Right lung (tissue), 10 donors: Measurements from ENCODE around the gene ACTA2. TPM values are rescaled to one million over a fixed set of nuclear protein-coding genes. Genes with fewer than 3 reads are reported as not detected.

Source experiments
- DNase-seq, 2 donors: peaks; one replicate each; pipeline ENCODE4 v3.0.0-alpha.2; 2013
- long read RNA-seq, 8 donors: transcript quantifications; one replicate each; lab custom pipeline, GENCODE V29; 2026
- polyA plus RNA-seq, 5 donors: library from polyadenylated mRNA; unstranded; fragments of 120-200 nt; gene quantifications; one replicate each; pipeline versions ENCODE4 v1.2.1 to v1.2.3, GENCODE V29; 2013; ENCODE audit warnings: inconsistent platforms in 1 of 5, low replicate concordance in 1 of 5; ENCODE audit not compliant: insufficient read length in 5 of 5, insufficient read depth in 1 of 5

Gene ACTA2
- polyA plus RNA-seq, result 100 to 1,000 TPM; 392 to 763 (median 536) TPM
- long read RNA-seq, donor 1, transcript ACTA2-201 (9 exons, 1,349 nt), result major isoform, 135 of 469 reads
- long read RNA-seq, donor 1, transcript ACTA2-206 (3 exons, 762 nt), result minor isoform, 11 of 469 reads
- long read RNA-seq, donor 1, partial matches to known transcripts, result 311 of 469 reads
- long read RNA-seq, donor 1, other reads (novel, unspliced or antisense), result 8 of 469 reads
- long read RNA-seq, donor 2, transcript ACTA2-201 (9 exons, 1,349 nt), result major isoform, 156 of 311 reads
- long read RNA-seq, donor 2, partial matches to known transcripts, result 143 of 311 reads
- long read RNA-seq, donor 2, other reads (novel, unspliced or antisense), result 7 of 311 reads
- long read RNA-seq, donor 3, transcript ACTA2-201 (9 exons, 1,349 nt), result major isoform, 152 of 444 reads
- long read RNA-seq, donor 3, transcript ACTA2-206 (3 exons, 762 nt), result minor isoform, 10 of 444 reads
- long read RNA-seq, donor 3, partial matches to known transcripts, result 277 of 444 reads
- long read RNA-seq, donor 3, other reads (novel, unspliced or antisense), result 0 of 444 reads
- long read RNA-seq, donor 4, transcript ACTA2-206 (3 exons, 762 nt), result minor isoform, 8 of 153 reads
- long read RNA-seq, donor 4, transcript ACTA2-201 (9 exons, 1,349 nt), result major isoform, 49 of 153 reads
- long read RNA-seq, donor 4, partial matches to known transcripts, result 92 of 153 reads
- long read RNA-seq, donor 4, other reads (novel, unspliced or antisense), result 0 of 153 reads
- long read RNA-seq, donor 5, transcript ACTA2-204 (6 exons, 884 nt), result minor isoform, 6 of 254 reads
- long read RNA-seq, donor 5, transcript ACTA2-201 (9 exons, 1,349 nt), result major isoform, 88 of 254 reads
- long read RNA-seq, donor 5, partial matches to known transcripts, result 154 of 254 reads
- long read RNA-seq, donor 5, other reads (novel, unspliced or antisense), result 0 of 254 reads
- long read RNA-seq, donor 6, transcript ACTA2-204 (6 exons, 884 nt), result minor isoform, 10 of 539 reads
- long read RNA-seq, donor 6, transcript ACTA2-201 (9 exons, 1,349 nt), result major isoform, 224 of 539 reads
- long read RNA-seq, donor 6, transcript ACTA2-206 (3 exons, 762 nt), result minor isoform, 11 of 539 reads
- long read RNA-seq, donor 6, partial matches to known transcripts, result 284 of 539 reads
- long read RNA-seq, donor 6, other reads (novel, unspliced or antisense), result 8 of 539 reads
- long read RNA-seq, donor 7, transcript ACTA2-201 (9 exons, 1,349 nt), result major isoform, 176 of 347 reads
- long read RNA-seq, donor 7, partial matches to known transcripts, result 155 of 347 reads
- long read RNA-seq, donor 7, other reads (novel, unspliced or antisense), result 6 of 347 reads
- long read RNA-seq, donor 8, transcript ACTA2-206 (3 exons, 762 nt), result minor isoform, 7 of 117 reads
- long read RNA-seq, donor 8, transcript ACTA2-201 (9 exons, 1,349 nt), result major isoform, 43 of 117 reads
- long read RNA-seq, donor 8, partial matches to known transcripts, result 65 of 117 reads
- long read RNA-seq, donor 8, other reads (novel, unspliced or antisense), result 0 of 117 reads

DNA sequence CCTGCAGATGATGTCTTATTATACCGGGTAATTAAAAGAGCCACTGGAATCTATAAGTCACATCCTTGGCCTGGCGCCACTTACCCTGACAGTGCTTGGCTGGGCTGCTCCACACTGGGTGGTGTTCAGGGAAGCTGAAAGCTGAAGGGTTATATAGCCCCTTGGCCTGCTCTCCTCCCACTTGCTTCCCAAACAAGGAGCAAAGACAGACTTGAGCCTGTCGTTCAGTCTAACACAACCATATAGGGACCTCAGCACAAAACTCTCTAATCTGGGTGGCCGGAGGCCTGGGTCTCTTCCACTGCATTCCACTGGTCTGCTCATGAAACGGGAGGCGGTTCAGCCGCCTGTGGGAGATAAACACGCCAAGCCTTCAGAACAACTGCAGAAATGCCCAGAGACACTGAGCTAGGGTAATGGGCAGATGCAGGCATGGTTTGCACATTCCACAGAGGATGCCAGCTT is at the start of gene ACTA2:
Gene ACTA2, minus strand, starts transcription at position 127 of the 465 bp plus-strand sequence. CDS start 3,843 bp downstream, outside the sequence.
- no peak for DNase-seq

DNA sequence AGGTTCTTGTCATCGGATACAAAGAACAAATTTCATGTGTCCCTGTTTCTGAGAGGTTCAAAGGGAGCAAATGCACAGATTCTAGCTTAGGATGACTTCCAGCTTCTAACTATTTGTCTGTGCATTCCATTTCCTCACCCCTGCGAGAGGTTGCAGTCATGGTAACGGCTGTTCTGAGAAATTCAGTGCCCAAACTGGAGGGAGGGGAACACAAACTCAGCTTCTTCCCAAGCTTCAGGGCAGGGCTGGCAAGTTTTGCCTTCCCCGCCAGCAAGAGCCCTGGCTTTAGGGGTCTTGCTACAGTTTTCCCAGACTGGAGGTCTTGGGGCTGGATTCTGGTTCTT is 49.1 kb upstream of the ACTA2 start:
- DNase-seq, result peak in 1 of 2 donors; percentile 46

DNA sequence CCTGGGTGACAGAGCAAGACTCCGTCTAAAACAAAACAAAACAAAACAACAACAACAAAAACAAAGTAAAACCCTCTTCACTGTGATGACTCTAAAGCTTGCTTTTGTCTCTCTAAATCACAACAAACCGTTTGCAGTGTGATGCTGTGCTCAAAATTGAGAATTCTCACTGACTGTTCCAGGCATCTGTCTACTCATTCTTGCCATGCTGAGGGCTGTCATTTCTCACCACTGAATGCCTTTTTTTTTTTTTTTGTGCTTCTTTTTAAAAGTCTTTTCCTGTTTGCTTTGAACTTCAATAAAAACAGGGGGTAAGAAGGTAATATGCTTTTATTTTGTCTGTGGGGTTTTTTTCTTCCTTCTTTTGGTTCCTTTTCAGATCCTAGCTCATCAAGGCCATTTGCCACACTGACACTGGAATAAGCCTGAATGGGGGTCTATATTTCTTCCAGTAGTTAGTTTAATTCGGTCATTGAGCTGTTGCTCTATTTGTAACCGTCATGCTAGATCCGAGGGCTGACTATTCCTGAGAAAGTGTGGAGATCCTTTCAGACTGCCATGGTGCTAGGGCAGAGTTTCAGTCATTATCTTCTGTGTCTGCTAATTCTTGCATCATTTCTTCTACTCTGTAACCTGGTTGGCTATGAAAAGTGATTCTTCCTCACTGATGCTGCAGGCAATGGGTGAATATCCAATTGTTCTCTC is 48.6 kb upstream of the ACTA2 start:
- DNase-seq, result no peak

DNA sequence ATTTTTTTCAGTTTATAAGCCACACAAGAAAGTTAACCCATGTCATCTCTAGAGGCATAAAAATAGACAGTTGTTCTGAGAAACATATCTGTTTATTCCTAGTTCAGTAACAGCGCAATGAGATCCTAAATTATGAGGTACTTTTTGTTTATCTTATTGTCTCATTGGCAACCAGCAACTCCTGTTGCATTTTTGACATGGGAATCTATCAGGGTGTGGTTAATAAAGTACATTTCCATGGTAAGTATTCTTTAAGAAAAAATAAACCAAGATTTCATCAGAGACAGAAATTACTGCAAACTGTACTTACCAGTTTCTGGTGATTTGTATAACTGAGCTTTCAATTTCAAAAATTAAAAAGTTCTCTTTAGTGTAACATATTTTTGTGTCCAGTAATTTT is 47.1 kb upstream of the ACTA2 start:
- DNase-seq, result peak in 1 of 2 donors; percentile 39

DNA sequence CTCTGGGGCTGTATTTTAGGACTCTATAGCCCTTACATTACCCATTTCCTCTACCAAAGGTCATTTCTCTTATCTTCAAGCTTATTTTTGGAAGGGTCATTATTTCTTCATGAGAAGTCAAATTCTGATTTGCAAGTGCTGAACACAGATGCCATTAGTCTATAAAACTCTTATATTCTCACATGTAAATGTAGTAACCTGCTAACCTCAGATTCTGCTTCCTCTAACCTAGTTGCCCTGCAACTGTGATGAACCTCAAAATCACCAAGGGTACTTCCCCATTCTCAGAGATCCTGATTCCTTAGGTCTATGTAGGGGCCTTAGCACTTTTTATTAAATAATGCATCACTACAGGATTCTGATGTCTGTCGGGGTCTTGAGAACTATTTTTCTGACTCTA is 44.4 kb upstream of the ACTA2 start:
- DNase-seq, result no peak

DNA sequence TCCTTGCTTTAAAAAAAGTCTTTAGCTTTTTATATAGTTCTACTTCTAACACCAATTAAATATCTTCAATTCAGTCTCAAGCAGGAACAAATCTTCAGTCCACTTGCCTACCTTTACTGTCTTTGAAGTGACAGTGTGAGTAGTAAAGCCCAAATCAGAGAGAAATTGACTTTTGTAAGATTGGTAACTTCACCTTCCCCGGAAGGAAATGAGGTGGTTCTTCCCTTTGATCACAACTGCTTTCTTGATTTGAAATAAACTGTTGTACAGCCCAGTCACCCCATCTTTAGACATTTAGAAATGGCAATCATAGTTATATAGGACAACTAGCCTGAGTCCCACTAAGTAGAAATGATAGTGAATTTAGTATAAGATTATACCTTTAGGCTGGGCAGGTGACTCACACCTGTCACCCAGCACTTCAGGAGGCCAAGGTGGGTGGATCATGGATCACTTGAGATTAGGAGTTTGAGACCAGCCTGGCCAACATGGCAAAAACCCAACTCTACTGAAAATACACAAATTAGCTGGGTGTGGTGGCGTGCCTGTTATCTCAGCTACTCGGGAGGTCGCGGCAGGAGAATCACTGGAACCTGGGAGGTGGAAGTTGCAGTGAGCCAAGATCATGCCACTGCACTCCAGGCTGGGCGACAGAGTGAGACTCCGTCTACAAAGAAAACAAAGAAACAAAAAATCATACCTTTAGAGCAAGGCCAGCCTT is 42.7 kb upstream of the ACTA2 start:
- no peak for DNase-seq

DNA sequence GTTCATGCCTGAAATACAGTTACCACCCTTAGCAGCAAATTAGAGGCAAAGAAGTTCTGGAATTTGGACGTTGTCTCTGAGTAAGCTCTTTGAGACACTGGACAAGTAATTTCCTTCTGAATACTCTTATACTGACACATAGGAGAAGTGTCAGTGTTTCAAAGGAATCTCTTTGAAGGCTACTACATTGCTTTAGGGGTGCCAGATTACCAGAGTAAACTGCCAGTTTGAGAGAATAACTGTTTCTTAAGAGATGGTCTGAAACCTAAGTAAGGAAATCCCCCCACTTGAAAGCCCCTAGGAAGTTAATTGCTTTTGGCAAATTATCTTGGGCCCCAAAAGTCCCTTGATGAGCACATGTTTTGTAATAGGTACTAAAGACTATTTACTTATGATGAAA is 41.4 kb upstream of the ACTA2 start:
- DNase-seq, result no peak

DNA sequence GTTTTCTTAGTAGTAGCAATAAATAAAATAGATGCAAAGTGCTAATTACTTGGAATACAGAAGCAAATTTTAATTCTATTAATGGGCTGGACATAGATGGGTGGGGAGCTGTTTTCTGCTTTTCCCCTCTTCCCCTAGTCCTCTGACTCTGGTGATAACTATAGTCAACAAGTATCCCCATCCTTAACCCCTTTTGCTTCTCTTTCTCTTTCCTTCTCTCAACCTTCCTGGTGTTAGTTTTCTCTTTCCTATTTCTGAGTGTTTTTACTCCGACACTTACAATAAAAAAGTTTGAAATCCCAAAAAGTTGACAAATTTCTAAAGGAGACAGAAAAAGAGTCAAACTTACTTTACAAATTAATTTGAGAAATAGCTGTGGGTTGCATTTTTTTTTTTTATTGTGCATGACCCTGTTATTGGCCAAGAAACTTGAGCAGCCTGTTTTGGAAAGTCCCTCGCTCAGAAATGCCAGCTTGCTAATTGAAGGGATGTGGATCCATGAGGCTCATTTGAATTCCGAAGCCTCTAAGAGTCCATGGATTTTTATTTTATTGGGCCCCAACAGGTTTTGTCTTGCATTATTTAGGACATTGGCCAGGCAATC is 40.5 kb upstream of the ACTA2 start:
- no peak for DNase-seq

DNA sequence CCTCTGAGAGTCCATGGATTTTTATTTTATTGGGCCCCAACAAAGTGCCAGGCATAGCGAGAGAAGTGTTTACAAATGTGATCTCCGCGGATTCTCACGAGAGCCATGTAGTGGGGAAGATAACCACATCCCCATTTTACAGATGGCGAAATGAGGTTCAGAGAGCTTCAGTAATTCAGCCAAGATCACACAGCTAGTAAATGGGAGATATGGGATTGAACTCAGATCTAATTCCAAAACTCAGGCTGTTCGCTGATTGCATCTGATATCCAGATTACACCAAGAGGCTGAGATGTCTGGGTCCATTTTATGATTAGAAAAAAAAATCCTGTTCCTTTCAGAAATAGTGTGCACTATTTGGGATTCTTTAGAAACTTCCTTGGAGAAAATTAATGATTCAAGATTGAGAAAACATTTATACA is 39.3 kb upstream of the ACTA2 start:
- DNase-seq, result no peak

DNA sequence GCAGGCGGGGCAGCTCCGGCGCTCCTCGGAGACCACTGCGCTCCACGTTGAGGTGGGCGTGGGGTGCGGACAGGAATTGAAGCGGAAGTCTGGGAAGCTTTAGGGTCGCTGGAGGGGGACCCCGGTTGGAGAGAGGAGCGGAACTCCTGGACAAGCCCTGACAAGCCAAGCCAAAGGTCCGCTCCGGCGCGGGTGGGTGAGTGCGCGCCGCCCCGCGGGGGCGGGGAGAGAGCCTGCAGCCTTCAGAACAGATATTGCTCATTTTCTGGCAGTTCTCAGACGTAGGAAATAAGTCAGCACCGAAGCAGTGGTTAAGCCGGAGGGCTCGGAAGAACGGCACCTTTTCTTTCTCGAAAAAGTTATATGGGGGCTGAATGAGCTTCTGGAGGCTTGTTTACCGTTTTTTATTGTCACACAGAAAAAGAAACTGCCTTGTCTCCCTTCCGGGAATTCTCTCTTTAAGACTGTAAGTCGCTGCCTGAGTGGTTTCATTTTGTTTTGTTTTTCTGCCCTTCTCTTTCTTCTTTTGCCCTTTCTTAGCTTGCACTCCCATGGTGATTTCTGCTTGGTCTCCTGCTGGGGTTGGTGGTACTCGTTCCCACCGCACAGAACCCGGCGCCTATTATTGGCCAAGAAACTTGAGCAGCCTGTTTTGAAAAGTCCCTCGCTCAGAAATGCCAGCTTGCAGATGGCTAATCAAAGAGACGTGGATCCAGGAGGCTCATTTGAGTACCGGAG is 38.8 kb upstream of the ACTA2 start:
- peak; percentile 78 to 79 for DNase-seq

DNA sequence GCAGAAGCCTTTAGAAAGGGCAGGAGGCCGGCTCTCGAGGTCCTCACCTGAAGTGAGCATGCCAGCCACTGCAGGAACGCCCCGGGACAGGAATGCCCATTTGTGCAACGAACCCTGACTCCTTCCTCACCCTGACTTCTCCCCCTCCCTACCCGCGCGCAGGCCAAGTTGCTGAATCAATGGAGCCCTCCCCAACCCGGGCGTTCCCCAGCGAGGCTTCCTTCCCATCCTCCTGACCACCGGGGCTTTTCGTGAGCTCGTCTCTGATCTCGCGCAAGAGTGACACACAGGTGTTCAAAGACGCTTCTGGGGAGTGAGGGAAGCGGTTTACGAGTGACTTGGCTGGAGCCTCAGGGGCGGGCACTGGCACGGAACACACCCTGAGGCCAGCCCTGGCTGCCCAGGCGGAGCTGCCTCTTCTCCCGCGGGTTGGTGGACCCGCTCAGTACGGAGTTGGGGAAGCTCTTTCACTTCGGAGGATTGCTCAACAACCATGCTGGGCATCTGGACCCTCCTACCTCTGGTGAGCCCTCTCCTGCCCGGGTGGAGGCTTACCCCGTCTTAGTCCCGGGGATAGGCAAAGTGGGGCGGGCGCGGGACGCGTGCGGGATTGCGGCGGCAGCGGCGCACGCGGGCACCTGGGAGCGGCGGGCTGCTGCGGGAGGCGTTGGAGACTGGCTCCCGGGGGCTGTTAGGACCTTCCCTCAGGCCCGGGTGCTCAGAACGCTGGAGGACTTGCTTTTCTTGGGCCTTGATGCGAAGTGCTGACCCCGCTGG is 38.0 kb upstream of the ACTA2 start, which contains the start of gene FAS:
Gene FAS, plus strand, starts transcription at position 415 of the 777 bp plus-strand sequence. Its CDS starts 79 bp downstream, at position 494.
- DNase-seq, result peak; percentile 62 to 68

DNA sequence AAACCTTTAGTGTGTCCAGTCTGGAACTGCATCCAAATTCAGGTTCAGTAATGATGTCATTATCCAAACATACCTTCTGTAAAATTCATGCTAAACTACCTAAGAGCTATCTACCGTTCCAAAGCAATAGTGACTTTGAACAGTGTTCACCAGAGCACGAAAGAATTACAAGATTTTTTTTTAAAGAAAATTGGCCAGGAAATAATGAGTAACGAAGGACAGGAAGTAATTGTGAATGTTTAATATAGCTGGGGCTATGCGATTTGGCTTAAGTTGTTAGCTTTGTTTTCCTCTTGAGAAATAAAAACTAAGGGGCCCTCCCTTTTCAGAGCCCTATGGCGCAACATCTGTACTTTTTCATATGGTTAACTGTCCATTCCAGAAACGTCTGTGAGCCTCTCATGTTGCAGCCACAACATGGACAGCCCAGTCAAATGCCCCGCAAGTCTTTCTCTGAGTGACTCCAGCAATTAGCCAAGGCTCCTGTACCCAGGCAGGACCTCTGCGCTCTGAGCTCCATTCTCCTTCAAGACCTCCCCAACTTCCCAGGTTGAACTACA is 37.3 kb upstream of the ACTA2 start:
- DNase-seq, result peak; percentile 81 to 90

DNA sequence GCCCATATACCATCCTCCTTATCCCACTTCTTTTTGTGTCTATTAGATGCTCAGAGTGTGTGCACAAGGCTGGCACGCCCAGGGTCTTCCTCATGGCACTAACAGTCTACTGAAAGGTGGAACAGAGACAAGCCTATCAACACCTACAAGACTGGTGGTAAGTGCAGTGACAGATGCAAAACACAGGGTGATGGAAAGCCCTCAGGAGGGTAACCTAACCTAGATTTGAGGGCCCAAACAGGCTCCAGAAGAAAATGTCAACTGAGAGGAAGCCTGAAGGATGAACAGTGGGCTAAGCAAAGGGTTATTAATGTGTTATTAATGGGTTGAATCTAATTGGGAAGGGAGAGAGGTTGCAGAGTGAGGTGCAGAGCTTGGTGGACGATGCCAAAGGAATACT is 36.9 kb upstream of the ACTA2 start:
- no peak for DNase-seq

DNA sequence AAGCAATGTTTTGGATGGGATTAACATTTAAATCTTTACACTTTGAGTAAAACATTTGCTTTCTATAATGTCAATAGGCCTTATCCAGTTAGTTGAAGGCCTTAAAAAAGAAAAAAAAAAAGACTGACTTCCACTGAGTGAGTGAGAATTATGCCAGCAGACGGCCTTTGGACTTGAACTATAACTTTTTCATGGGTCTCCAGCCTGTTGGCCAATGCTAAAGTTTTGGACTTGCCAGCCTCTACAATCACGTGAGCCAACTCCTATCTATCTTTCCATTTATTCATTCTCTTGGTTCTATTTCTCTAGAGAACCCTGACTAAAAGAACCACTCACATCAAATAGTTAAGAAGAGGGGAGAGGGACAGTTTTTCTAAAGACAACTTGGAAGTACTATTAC is 35.3 kb upstream of the ACTA2 start:
- no peak for DNase-seq

DNA sequence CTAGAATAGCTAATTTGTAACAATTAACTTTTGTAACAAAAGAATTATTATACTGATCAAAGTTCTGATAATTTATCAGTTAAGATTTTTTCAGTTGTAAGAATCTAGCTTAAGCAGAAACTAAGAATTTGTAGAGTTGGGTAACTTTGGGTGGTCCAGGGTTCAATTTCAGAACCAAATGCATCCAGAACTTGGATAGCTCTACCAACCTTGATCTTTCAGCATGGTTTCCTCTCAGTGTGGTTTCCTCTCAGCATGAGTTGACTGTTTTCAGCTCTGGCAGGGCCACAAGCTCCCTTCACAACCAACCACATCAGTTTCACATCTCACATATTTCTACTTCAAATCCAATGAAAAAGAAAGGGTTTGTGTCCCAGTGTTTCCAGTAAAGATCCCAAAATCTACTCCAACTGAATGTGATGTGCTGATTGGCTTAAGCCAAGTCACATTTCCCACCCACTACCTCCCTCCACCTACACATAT is 34.7 kb upstream of the ACTA2 start:
- no peak for DNase-seq

DNA sequence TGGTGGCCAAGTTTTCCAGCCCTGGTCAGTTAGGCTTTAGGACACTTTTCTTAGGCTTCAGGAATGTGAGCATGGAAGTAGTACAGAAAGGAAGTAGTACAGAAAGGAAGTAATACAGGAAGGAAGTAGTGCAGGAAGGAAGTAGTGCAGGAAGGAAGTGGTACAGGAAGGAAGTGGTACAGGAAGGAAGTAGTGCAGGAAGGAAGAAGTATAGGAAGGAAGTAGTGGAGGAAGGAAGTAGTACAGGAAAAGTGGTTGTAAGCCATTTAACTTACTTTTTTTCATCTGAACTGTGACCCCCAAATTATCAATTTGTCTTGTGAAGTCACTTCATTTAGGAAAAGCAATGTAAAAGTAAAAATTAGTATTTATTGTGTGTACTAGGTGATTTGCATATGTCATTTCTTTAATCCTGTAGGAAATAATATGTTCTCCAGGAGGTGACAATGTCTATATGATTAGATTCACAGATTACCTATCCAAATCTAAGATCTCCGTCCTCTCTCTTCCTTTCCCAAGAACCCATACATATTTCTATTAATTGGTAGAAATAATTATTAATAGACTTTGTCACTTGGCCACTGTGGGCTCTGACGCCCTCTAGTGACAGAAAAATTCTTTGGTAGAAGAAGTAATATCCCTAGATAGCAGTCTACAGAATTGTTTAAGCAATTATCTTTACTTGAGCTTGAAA is 34.1 kb upstream of the ACTA2 start:
- no peak for DNase-seq

DNA sequence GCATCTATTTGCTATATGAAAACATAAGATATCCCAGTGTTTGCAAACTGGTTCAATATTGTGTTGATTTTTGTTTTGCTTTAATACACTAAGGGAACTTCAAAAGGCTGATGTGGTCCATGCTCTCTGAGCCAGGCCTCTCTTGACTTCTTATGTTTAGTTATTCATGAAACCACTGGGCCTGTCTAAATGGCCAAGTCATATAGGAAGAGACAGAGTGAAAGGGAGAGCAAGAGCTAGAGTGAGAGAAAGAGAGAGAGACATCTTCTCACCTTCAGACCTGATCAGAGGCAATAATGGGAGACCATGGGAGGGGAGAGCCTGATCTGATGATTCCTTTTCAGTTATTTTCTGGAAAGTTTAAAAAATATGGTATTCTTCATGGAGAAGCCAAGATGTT is 32.0 kb upstream of the ACTA2 start:
- no peak for DNase-seq
